HG03066 (cell line): Measurements from ENCODE around the gene KIF25.

Source experiments
- ATAC-seq: cut with Tn5 transposase; IDR thresholded peaks from one replicate; pipeline ENCODE4 v1.9.1; 2021; ENCODE audit warnings: low read depth; ENCODE audit not compliant: unreplicated experiment

The KIF25 gene

GRCh38 chr6:167997642-167998041 is at the start of gene KIF25:
KIF25 (plus strand) TSS chr6:167997671; CDS start chr6:168029586, 31,915 bp downstream.
- no peak for ATAC-seq

GRCh38 chr6:167947716-167948115 is 49.8 kb upstream of the KIF25 start:
- ATAC-seq, result no peak

- ATAC-seq, result no peak
Observed at GRCh38 chr6:167948716-167949115, 48.8 kb upstream of the KIF25 start.

- ATAC-seq, result no peak
Observed at GRCh38 chr6:167949121-167949684, 48.3 kb upstream of the KIF25 start.

- ATAC-seq, result no peak
Observed at GRCh38 chr6:167951781-167952511, 45.5 kb upstream of the KIF25 start.

- no peak for ATAC-seq
Observed at GRCh38 chr6:167952512-167952859, 45.0 kb upstream of the KIF25 start.

GRCh38 chr6:167953551-167953950 is 43.9 kb upstream of the KIF25 start:
- ATAC-seq, result no peak

- ATAC-seq, result no peak
Observed at GRCh38 chr6:167954151-167954550, 43.3 kb upstream of the KIF25 start.

- ATAC-seq, result no peak
Observed at GRCh38 chr6:167956491-167956890, 41.0 kb upstream of the KIF25 start.

- no peak for ATAC-seq
Observed at GRCh38 chr6:167956983-167957492, 40.4 kb upstream of the KIF25 start.

- ATAC-seq, result no peak
Observed at GRCh38 chr6:167957626-167958025, 39.8 kb upstream of the KIF25 start.

- no peak for ATAC-seq
Observed at GRCh38 chr6:167960579-167960978, 36.9 kb upstream of the KIF25 start.

- ATAC-seq, result no peak
Observed at GRCh38 chr6:167962711-167963110, 34.8 kb upstream of the KIF25 start.

- ATAC-seq, result no peak
Observed at GRCh38 chr6:167963589-167964057, 33.8 kb upstream of the KIF25 start.

GRCh38 chr6:167965592-167966539 is 31.6 kb upstream of the KIF25 start:
- ATAC-seq, result no peak

- no peak for ATAC-seq
Observed at GRCh38 chr6:167966540-167966905, 30.9 kb upstream of the KIF25 start.

- no peak for ATAC-seq
Observed at GRCh38 chr6:167968091-167968490, 29.4 kb upstream of the KIF25 start.

GRCh38 chr6:167970230-167970629 is 27.2 kb upstream of the KIF25 start:
- no peak for ATAC-seq

- no peak for ATAC-seq
Observed at GRCh38 chr6:167972193-167972592, 25.3 kb upstream of the KIF25 start.

- no peak for ATAC-seq
Observed at GRCh38 chr6:167973148-167973885, 24.2 kb upstream of the KIF25 start.
